Endothelial cell of umbilical vein (primary cell): ENCODE results near the gene KIFAP3. TPM values are rescaled to one million over a fixed set of nuclear protein-coding genes. Genes with fewer than 3 reads are reported as not detected.

Source experiments
- BruUV-seq: library from RNA; stranded (reverse); fragments of 400-500 nt; replicated peaks from 2 replicates; lab custom pipeline; 2021; lab: Mats Ljungman, UMichigan
- CTCF ChIA-PET: fragments of 300-600, 350-600 bp; sonication (Branson Sonifier 250); formaldehyde crosslinking; loops from one replicate; lab custom pipeline; 2021; ENCODE audit warnings: antibody characterized with exemption, inconsistent platforms; lab: Charles Lee
- POLR2A ChIA-PET: fragments of 300-600, 350-600 bp; sonication (Branson Sonifier 250); formaldehyde crosslinking; loops from one replicate; lab custom pipeline; 2021; ENCODE audit warnings: antibody characterized with exemption, inconsistent platforms; lab: Charles Lee
- DNase-seq: peaks from one replicate; pipeline ENCODE4 v3.0.0-alpha.2; 2011; ENCODE audit warnings: low read depth, low spot score
- FAIRE-seq: peaks from 2 replicates; lab custom pipeline; 2011; peaks lifted over from hg19 to GRCh38; lab: Jason Lieb, UNC
- H2AFZ ChIP-seq: 2 replicates; pipeline ENCODE4 v1.6.0; 2012; ENCODE audit warnings: low read depth, low read length, control low read depth, inconsistent platforms
- H3K27ac ChIP-seq: 2 replicates; pipeline ENCODE4 v1.5.1; 2011; ENCODE audit warnings: low read depth, mild to moderate bottlenecking, control low read depth, low read length, moderate library complexity; ENCODE audit not compliant: insufficient read depth
- H3K27me3 ChIP-seq, 2 experiments: 2 replicates each; pipeline versions ENCODE4 v1.6.0 to v1.6.1; 2011; ENCODE audit warnings: low read length in 2 of 2, mixed read lengths in 1 of 2; ENCODE audit not compliant: control insufficient read depth in 2 of 2, insufficient read depth in 2 of 2
- H3K36me3 ChIP-seq, 2 experiments: 2 replicates in 1 of 2; 3 replicates in 1 of 2; pipeline ENCODE4 v1.5.1; 2011; ENCODE audit warnings: low read length in 2 of 2, mild to moderate bottlenecking in 1 of 2, moderate library complexity in 1 of 2; ENCODE audit not compliant: control insufficient read depth in 2 of 2, insufficient read depth in 2 of 2; ENCODE audit errors: extremely low read depth in 1 of 2
- H3K4me1 ChIP-seq: 3 replicates; pipeline ENCODE4 v1.5.1; 2011; ENCODE audit warnings: mild to moderate bottlenecking, low read length; ENCODE audit not compliant: control insufficient read depth, insufficient read depth; ENCODE audit errors: extremely low read depth
- H3K4me2 ChIP-seq: 2 replicates; pipeline ENCODE4 v1.6.1; 2011; ENCODE audit warnings: low read length, control low read depth, mixed read lengths; ENCODE audit not compliant: insufficient read depth
- H3K4me3 ChIP-seq, 3 experiments: fragments of 200-600 bp in 1 of 3; sonication (generic), shearing (Covaris generic) in 1 of 3; replicated peaks in 1 of 3; 2 replicates each; pipeline ENCODE4 v1.5.1; 2011 to 2016; ENCODE audit warnings: control low read depth in 3 of 3, low read length in 3 of 3, mild to moderate bottlenecking in 2 of 3, inconsistent platforms in 1 of 3, low read depth in 1 of 3, moderate library complexity in 1 of 3; ENCODE audit not compliant: insufficient read depth in 1 of 3
- H3K79me2 ChIP-seq: 2 replicates; pipeline ENCODE4 v1.6.0; 2012; ENCODE audit warnings: low read length, inconsistent platforms; ENCODE audit not compliant: control insufficient read depth, insufficient read depth
- H3K9ac ChIP-seq: replicated peaks from 2 replicates; pipeline ENCODE3; 2011; ENCODE audit warnings: low read length, control low read depth; ENCODE audit not compliant: insufficient read depth; ENCODE audit errors: extremely low read depth
- H3K9me1 ChIP-seq: replicated peaks from 3 replicates; pipeline ENCODE4 v1.6.0; 2011; ENCODE audit warnings: mild to moderate bottlenecking, low read length; ENCODE audit not compliant: control insufficient read depth, insufficient read depth; ENCODE audit errors: extremely low read depth
- H3K9me3 ChIP-seq: replicated peaks from 2 replicates; pipeline ENCODE4 v1.5.1; 2012; ENCODE audit warnings: low read length, inconsistent platforms; ENCODE audit not compliant: control insufficient read depth, insufficient read depth
- H4K20me1 ChIP-seq: replicated peaks from 2 replicates; pipeline ENCODE3; 2011; ENCODE audit warnings: mild to moderate bottlenecking, low read length; ENCODE audit not compliant: control insufficient read depth, insufficient read depth; ENCODE audit errors: extremely low read depth
- EZH2 ChIP-seq: IDR thresholded peaks from 2 replicates; pipeline ENCODE4 v1.6.1; 2012; ENCODE audit warnings: borderline replicate concordance, low read depth, mild to moderate bottlenecking, moderate library complexity, low read length, inconsistent platforms; ENCODE audit not compliant: severe bottlenecking
- FOS ChIP-seq: IDR thresholded peaks from 2 replicates; pipeline ENCODE4 v1.6.1; 2011; ENCODE audit warnings: mild to moderate bottlenecking, low read length, moderate library complexity, borderline replicate concordance; ENCODE audit not compliant: insufficient read depth
- GATA2 ChIP-seq: IDR thresholded peaks from 2 replicates; pipeline ENCODE4 v1.7.0; 2011; ENCODE audit warnings: low read depth, mild to moderate bottlenecking, moderate library complexity, mixed read lengths, low read length; ENCODE audit not compliant: insufficient read length, insufficient read depth
- JUN ChIP-seq: IDR thresholded peaks from 2 replicates; pipeline ENCODE4 v1.6.1; 2011; ENCODE audit warnings: borderline replicate concordance, low read depth; ENCODE audit not compliant: insufficient read length, insufficient read depth
- MYC ChIP-seq: IDR thresholded peaks from one replicate; pipeline ENCODE4 v1.6.1; 2011; ENCODE audit warnings: mild to moderate bottlenecking, low read depth, low read length
- POLR2A ChIP-seq: IDR thresholded peaks from 2 replicates; pipeline ENCODE4 v1.6.1; 2012; ENCODE audit warnings: low read depth, mild to moderate bottlenecking, control low read depth, low read length
- POLR2AphosphoS5 ChIP-seq: IDR thresholded peaks from 2 replicates; pipeline ENCODE4 v1.6.1; 2012; ENCODE audit warnings: low read depth, mild to moderate bottlenecking, control low read depth, low read length, moderate library complexity; ENCODE audit not compliant: insufficient read depth
- dilution Hi-C: fragments of 300-500 bp; cut with MboI; formaldehyde crosslinking; loops from one replicate; pipeline ENCODE4 v1.15.0; 2019; ENCODE audit warnings: low sequenced_read_pairs; ENCODE audit not compliant: extremely low pct_ligation_motif_present
- intact Hi-C: fragments of 100-400 bp; cut with micrococcal nuclease; formaldehyde crosslinking; loops from one replicate; pipeline ENCODE4 v1.10.0; 2022
- polyA plus RNA-seq, 4 experiments: library from polyadenylated mRNA; depleted of rRNA in 3 of 4; stranded (reverse) in 3 of 4; unstranded in 1 of 4; fragments of >200 nt; gene quantifications; 2 replicates each; pipeline versions ENCODE4 v1.2.1 to v1.2.3, GENCODE V29; 2011 to 2012; ENCODE audit warnings: missing spikeins in 1 of 4
- total RNA-seq: library from RNA; stranded (reverse); gene quantifications from 2 replicates; pipeline ENCODE4 v1.2.3, GENCODE V29; 2021
- TF ChIP-seq, protein P1 (sequence below), 2 donors: IDR thresholded peaks; 1 replicate in 1 of 2; 2 replicates in 1 of 2; pipeline ENCODE4 v1.5.1; 2011; ENCODE audit warnings: low read length in 2 of 2, mild to moderate bottlenecking in 2 of 2, moderate library complexity in 2 of 2, control low read depth in 1 of 2, inconsistent platforms in 1 of 2, low read depth in 1 of 2; ENCODE audit not compliant: insufficient read depth in 1 of 2; ENCODE audit errors: extremely low read depth in 1 of 2
- TF ChIP-seq, protein P2 (sequence below): IDR thresholded peaks from 2 replicates; pipeline ENCODE4 v1.6.1; 2011; ENCODE audit not compliant: insufficient read depth, insufficient read length

Gene KIFAP3
- total and polyA plus RNA-seq, 2 donors (not counting 3 experiments of a cell fraction or from before 2014, with no cell fraction given): 6.4 to 17.5 TPM

DNA sequence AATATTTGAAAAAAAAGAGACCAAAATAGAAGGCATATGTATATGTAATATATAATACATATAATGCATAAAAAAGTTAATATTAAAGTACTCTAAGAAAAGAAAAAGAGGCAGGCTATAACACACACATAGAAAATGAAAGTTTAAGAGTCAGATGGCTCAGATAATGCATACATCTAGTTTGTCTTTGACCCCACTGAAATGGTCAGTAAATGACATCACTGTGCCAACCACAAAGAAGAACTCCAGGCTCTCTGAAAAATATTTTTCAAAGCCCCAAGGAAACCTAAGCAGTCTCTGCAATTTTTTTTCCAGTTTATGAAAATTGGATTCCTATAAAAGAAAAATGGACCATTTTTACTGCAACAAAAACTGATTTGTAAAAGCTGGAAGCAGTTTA is 125.4 kb downstream of the KIFAP3 start:
- H3K79me2 ChIP-seq: no peaks in the 10 kb centered on the region
- no peak for DNase-seq
- H3K9me1 ChIP-seq: no peaks in the 10 kb centered on the region
- BruUV-seq: no TSS peak
- no peaks in the 10 kb centered on the region for H3K9me3 ChIP-seq
- dilution Hi-C loops: no loop called here
- intact Hi-C loops: no loop called here
- H3K4me2 ChIP-seq: no peak overlapping the region
- H3K36me3 ChIP-seq: no peaks in the 10 kb centered on the region
- H2AFZ ChIP-seq: no peak overlapping the region
- no peak for FAIRE-seq
- no peaks in the 10 kb centered on the region for H3K4me1 ChIP-seq
- TF ChIP-seq EZH2 (no peak), POLR2A (no peak), FOS (no peak), MYC (no peak), JUN (no peak), GATA2 (no peak), POLR2AphosphoS5 (no peak)
- TF ChIP-seq, protein P1, sequence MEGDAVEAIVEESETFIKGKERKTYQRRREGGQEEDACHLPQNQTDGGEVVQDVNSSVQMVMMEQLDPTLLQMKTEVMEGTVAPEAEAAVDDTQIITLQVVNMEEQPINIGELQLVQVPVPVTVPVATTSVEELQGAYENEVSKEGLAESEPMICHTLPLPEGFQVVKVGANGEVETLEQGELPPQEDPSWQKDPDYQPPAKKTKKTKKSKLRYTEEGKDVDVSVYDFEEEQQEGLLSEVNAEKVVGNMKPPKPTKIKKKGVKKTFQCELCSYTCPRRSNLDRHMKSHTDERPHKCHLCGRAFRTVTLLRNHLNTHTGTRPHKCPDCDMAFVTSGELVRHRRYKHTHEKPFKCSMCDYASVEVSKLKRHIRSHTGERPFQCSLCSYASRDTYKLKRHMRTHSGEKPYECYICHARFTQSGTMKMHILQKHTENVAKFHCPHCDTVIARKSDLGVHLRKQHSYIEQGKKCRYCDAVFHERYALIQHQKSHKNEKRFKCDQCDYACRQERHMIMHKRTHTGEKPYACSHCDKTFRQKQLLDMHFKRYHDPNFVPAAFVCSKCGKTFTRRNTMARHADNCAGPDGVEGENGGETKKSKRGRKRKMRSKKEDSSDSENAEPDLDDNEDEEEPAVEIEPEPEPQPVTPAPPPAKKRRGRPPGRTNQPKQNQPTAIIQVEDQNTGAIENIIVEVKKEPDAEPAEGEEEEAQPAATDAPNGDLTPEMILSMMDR (IDR thresholded peaks at IDR 0.05; ENCODE audit: extremely low read depth in 1 of 2, insufficient read depth in 1 of 2, low read depth in 1 of 2, low read length in 2 of 2): no peak
- TF ChIP-seq, protein P2, sequence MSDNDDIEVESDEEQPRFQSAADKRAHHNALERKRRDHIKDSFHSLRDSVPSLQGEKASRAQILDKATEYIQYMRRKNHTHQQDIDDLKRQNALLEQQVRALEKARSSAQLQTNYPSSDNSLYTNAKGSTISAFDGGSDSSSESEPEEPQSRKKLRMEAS: no peak
- H3K4me3 ChIP-seq: no peak overlapping the region
- no peaks in the 10 kb centered on the region for H4K20me1 ChIP-seq
- POLR2A ChIA-PET: no interaction called here
- H3K27ac ChIP-seq: no peak overlapping the region
- no peaks in the 10 kb centered on the region for H3K27me3 ChIP-seq
- CTCF ChIA-PET: no interaction called here
- no peak overlapping the region for H3K9ac ChIP-seq
